DOHH2 (cell line): ENCODE results near the gene COL11A2.

ENCODE experiments used
- H3F3A ChIP-seq: fragments of 200-600 bp; sonication (generic), shearing (Covaris generic); 2 replicates; pipeline ENCODE4 v1.6.0; 2016; ENCODE audit warnings: antibody characterized with exemption, mild to moderate bottlenecking; ENCODE audit not compliant: control insufficient read depth, insufficient read depth
- H3K27ac ChIP-seq: fragments of 200-600 bp; sonication (generic); 2 replicates; pipeline ENCODE4 v1.5.1; 2014; ENCODE audit warnings: low read depth, mild to moderate bottlenecking, low read length, moderate library complexity
- H3K27me3 ChIP-seq: fragments of 200-600 bp; sonication (generic); 2 replicates; pipeline ENCODE4 v1.6.1; 2014; ENCODE audit warnings: mild to moderate bottlenecking, low read length, mixed read lengths; ENCODE audit not compliant: control insufficient read depth
- H3K36me3 ChIP-seq: fragments of 200-600 bp; sonication (generic); 2 replicates; pipeline ENCODE4 v1.6.1; 2014; ENCODE audit warnings: mild to moderate bottlenecking, low read length, moderate library complexity, mixed read lengths; ENCODE audit not compliant: control insufficient read depth
- H3K4me1 ChIP-seq: fragments of 200-600 bp; sonication (generic); 2 replicates; pipeline ENCODE4 v1.6.1; 2014; ENCODE audit warnings: mild to moderate bottlenecking, low read length, mixed read lengths; ENCODE audit not compliant: control insufficient read depth
- H3K4me2 ChIP-seq: fragments of 200-600 bp; sonication (generic); 2 replicates; pipeline ENCODE4 v1.6.0; 2014; ENCODE audit warnings: mild to moderate bottlenecking, low read length, moderate library complexity
- H3K4me3 ChIP-seq: fragments of 200-600 bp; sonication (generic); 2 replicates; pipeline ENCODE4 v1.5.1; 2014; ENCODE audit warnings: mild to moderate bottlenecking, low read length, mixed read lengths
- H3K79me2 ChIP-seq: fragments of 200-600 bp; sonication (generic); 2 replicates; pipeline ENCODE4 v1.6.1; 2014; ENCODE audit warnings: mild to moderate bottlenecking, low read length, mixed read lengths; ENCODE audit not compliant: control insufficient read depth
- H3K9me2 ChIP-seq: fragments of 200-600 bp; sonication (generic); replicated peaks from 2 replicates; pipeline ENCODE4 v1.6.1; 2014; ENCODE audit warnings: mild to moderate bottlenecking, low read length, mixed read lengths; ENCODE audit not compliant: control insufficient read depth
- H3K9me3 ChIP-seq: fragments of 200-600 bp; sonication (generic); 2 replicates; pipeline ENCODE4 v1.6.1; 2014; ENCODE audit warnings: antibody characterized with exemption, low read length, mixed read lengths; ENCODE audit not compliant: control insufficient read depth, insufficient read depth
- H4K20me1 ChIP-seq: fragments of 200-600 bp; sonication (generic); 2 replicates; pipeline ENCODE4 v1.6.0; 2014; ENCODE audit warnings: low read depth, mild to moderate bottlenecking, antibody characterized with exemption, low read length, moderate library complexity; ENCODE audit not compliant: control insufficient read depth, insufficient read depth
- EZH2phosphoT487 ChIP-seq: fragments of 200-600 bp; sonication (generic); IDR thresholded peaks from 2 replicates; pipeline ENCODE4 v1.6.1; 2017; ENCODE audit warnings: borderline replicate concordance, mild to moderate bottlenecking, antibody characterized with exemption, low read length, moderate library complexity, mixed read lengths
- TF ChIP-seq, protein P1 (sequence below): fragments of 200-600 bp; sonication (generic); IDR thresholded peaks from one replicate; pipeline ENCODE4 v1.5.1; 2014; ENCODE audit warnings: antibody characterized with exemption, mild to moderate bottlenecking, low read depth, low read length; ENCODE audit not compliant: poor library complexity, severe bottlenecking

The COL11A2 gene

GRCh38 chr6:33209856-33210255 is 17.6 kb upstream of the COL11A2 start:
- Histone ChIP-seq H3K4me3 (no peak overlapping the region), H3K4me1 (peaks cover 41% of the 10 kb centered on the region), H3K36me3 (peaks cover 11% of the 10 kb centered on the region), H3F3A (peaks cover 21% of the 10 kb centered on the region), H3K9me3 (no peaks in the 10 kb centered on the region), H3K27me3 (peaks cover 21% of the 10 kb centered on the region), H4K20me1 (no peaks in the 10 kb centered on the region; the same call in 1 of the 2 replicates), H3K79me2 (peaks cover 13% of the 10 kb centered on the region), H3K4me2 (no peak overlapping the region), H3K27ac (no peak overlapping the region), H3K9me2 (no peaks in the 10 kb centered on the region)
- TF ChIP-seq, protein P1, sequence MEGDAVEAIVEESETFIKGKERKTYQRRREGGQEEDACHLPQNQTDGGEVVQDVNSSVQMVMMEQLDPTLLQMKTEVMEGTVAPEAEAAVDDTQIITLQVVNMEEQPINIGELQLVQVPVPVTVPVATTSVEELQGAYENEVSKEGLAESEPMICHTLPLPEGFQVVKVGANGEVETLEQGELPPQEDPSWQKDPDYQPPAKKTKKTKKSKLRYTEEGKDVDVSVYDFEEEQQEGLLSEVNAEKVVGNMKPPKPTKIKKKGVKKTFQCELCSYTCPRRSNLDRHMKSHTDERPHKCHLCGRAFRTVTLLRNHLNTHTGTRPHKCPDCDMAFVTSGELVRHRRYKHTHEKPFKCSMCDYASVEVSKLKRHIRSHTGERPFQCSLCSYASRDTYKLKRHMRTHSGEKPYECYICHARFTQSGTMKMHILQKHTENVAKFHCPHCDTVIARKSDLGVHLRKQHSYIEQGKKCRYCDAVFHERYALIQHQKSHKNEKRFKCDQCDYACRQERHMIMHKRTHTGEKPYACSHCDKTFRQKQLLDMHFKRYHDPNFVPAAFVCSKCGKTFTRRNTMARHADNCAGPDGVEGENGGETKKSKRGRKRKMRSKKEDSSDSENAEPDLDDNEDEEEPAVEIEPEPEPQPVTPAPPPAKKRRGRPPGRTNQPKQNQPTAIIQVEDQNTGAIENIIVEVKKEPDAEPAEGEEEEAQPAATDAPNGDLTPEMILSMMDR, result no peak
- no peak for TF ChIP-seq EZH2phosphoT487

DNA sequence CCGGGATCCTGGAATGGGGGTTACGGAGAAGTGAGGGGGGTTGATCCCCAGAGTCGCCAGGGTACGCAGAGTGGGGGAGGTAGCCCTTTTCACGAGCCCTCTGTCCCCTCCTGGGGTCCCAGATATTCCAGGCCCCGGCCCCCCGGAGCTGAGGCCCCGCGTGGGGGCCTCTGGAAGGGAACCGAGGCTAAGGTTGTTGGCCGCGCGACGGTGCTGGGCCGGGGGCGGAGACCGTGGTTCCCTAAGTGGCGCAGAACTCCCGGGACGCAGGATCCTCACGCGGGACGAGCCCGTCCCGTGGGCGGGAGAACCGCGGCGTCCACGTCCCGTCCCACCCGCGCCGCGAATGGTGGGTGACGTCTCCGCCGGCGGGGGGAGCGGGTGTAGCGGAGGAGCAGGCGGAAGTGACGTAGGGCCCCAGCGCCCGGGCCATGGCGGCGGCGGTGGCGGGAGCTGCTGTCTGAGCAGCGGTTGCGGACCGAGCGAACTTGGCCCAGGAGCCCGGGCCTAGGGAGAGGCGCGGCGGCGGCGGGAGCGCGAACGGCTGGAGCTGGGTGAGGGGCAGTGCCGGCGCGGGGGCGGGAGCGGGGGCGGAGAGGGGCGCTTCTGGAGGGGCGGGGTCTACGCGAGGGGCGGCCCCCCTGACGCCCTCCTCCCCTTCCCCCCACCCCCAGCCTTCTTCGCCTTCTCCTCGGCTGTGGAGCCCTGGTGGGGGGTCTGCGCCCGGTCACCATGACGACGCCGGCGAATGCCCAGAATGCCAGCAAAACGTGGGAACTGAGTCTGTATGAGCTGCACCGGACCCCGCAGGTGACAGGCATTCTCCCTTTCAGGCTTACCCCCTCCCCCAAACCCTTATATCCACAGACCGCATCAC is 16.1 kb upstream of the COL11A2 start, which contains the start of gene RING1:
RING1 (plus strand) TSS at position 410 of the 877 bp plus-strand sequence; CDS start at position 733, 323 bp downstream.
- Histone ChIP-seq H4K20me1 (no peaks in the 10 kb centered on the region; the same call in 1 of the 2 replicates), H3K9me2 (no peaks in the 10 kb centered on the region), H3K9me3 (no peaks in the 10 kb centered on the region), H3K27ac (peak within 1 kb of the TSS; percentile 64), H3K4me2 (peak within 1 kb of the TSS; percentile 99), H3K4me3 (peak within 1 kb of the TSS; percentile 94), H3K4me1 (peaks cover 46% of the 10 kb centered on the region), H3K79me2 (peaks cover 17% of the 10 kb centered on the region), H3F3A (peaks cover 24% of the 10 kb centered on the region), H3K36me3 (peaks cover 19% of the 10 kb centered on the region), H3K27me3 (peaks cover 6% of the 10 kb centered on the region)
- no peak for TF ChIP-seq EZH2phosphoT487
- TF ChIP-seq, protein P1, result no peak

- no peak for TF ChIP-seq EZH2phosphoT487
- TF ChIP-seq, protein P1, result no peak
Observed at GRCh38 chr6:33207552-33208090, 15.4 kb upstream of the COL11A2 start.

More at GRCh38 chr6:33207552-33208090, 15.4 kb upstream of the COL11A2 start:
- H4K20me1 ChIP-seq, result no peaks in the 10 kb centered on the region; the same call in 1 of the 2 replicates
- H3K27me3 ChIP-seq, result no peaks in the 10 kb centered on the region; the same call in 1 of the 2 replicates
- peak overlapping the region; percentile 94 for H3K4me3 ChIP-seq
- H3K4me1 ChIP-seq, result peaks cover 39% of the 10 kb centered on the region
- peaks cover 26% of the 10 kb centered on the region for H3K36me3 ChIP-seq
- H3K9me3 ChIP-seq, result no peaks in the 10 kb centered on the region
- H3K27ac ChIP-seq, result peak overlapping the region; percentile 64
- H3K79me2 ChIP-seq, result peaks cover 21% of the 10 kb centered on the region
- H3K4me2 ChIP-seq, result peak overlapping the region; percentile 99
- no peaks in the 10 kb centered on the region for H3K9me2 ChIP-seq
- H3F3A ChIP-seq, result peaks cover 30% of the 10 kb centered on the region
